Measurements from ENCODE around the gene KERA.

KERA gene

DNA sequence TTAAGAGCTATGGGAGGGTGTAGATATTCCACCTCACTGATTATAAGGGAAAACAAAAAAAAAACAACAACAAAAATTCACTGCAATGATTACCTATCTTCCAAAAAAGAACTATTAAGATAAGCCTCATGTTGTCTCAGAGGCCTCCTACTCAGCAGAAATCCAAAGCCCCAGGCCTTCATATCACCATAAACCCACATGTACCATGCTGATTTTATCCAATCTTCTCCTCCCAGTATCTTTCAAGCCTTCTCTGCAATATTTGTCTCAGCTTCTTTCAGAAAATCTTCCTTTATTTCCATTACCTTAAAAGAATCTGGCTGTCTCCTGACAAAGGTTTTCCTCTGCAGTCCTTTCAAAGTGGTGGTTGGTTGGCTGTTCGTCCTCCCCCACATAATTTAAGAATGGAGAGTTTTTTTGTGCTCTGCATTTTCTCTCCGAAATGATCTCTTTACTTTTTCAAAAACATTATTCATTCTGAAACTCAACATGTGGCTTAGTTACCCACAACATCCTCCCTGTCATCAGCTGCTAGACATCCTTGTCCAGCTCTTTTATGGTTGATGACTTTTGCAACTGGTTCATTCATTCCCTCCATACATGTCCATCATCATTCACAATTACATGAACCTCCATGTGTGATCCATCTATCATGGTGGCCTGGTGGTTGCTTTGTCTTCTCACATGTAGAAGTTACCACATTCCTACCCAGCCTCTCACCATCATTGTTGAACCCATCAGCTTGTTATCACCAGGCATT, 50.1 kb downstream of the KERA start:
- no peak for DNase-seq

GRCh38 chr12:91004872-91005271, 53.0 kb downstream of the KERA start, which contains the start of gene EPYC:
Gene EPYC, minus strand, starts transcription at chr12:91004972. Its CDS starts 2,407 bp downstream, at chr12:91002565.
- no peak for DNase-seq

GRCh38 chr12:91003737-91004136, 54.1 kb downstream of the KERA start:
- DNase-seq: no peak

GRCh38 chr12:91001306-91001705, 56.5 kb downstream of the KERA start:
- no peak for DNase-seq

All from CD4-positive, alpha-beta T cell treated with Interleukin-10 for 1 hour (primary cell).